ENCODE results near the gene TNFRSF6B.
A peak's percentile ranks its signal among the peaks of the same experiment; 100 is the strongest.
"Not testable (repeated sequence)": the region's sequence is repeated elsewhere in the genome, so short reads cannot be mapped to it uniquely, and the experiment has no call there.

The TNFRSF6B gene

DNA sequence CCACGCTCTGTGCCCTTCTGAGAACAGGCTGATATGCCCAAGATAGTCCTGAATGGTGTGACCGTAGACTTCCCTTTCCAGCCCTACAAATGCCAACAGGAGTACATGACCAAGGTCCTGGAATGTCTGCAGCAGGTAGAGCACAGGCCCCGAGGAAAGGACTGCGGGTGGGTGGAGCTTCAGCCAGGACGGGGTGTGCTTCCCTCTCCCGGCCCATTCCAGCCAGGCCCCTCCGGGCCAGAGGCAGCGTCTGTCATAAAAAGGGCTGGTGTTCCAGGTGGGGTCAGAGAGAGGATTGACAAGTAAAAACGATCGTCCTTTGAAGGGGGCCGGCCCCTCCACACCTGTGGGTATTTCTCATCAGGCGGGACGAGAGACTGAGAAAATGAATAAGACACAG, 37.1 kb upstream of the TNFRSF6B start:
- Histone ChIP-seq H3K36me3 (ENCODE audit: control insufficient read depth, insufficient read depth, low read length) (no peaks in the 10 kb centered on the region), H3K27me3 (ENCODE audit: control insufficient read depth, insufficient read depth, low read length) (no peaks in the 10 kb centered on the region), H3K79me2 (peaks cover 26% of the 10 kb centered on the region), H3K4me2 (ENCODE audit: low read length) (peak overlapping the region; percentile 92), H3K9ac (no peak overlapping the region), H3K4me3 (ENCODE audit: low read depth, low read length) (peak overlapping the region; percentile 99), H3K9me3 (ENCODE audit: control insufficient read depth, low read length) (no peaks in the 10 kb centered on the region), H3K27ac (peak overlapping the region; percentile 82), H3K4me1 (peaks cover 15% of the 10 kb centered on the region), H2AFZ (no peak overlapping the region)
- TF ChIP-seq CTCF (IDR thresholded peaks at IDR 0.05): no peak

GRCh38 chr20:63660174-63660573, 36.3 kb upstream of the TNFRSF6B start:
- H3K27ac ChIP-seq; H3K36me3 ChIP-seq (ENCODE audit: control insufficient read depth, insufficient read depth, low read length); H3K9me3 ChIP-seq (ENCODE audit: control insufficient read depth, low read length); H3K4me3 ChIP-seq (ENCODE audit: low read depth, low read length); H2AFZ ChIP-seq; H3K9ac ChIP-seq; H3K4me2 ChIP-seq (ENCODE audit: low read length); H3K27me3 ChIP-seq (ENCODE audit: control insufficient read depth, insufficient read depth, low read length): not testable (repeated sequence)
- peaks cover 29% of the 10 kb centered on the region for H3K79me2 ChIP-seq
- H3K4me1 ChIP-seq: peaks cover 15% of the 10 kb centered on the region

DNA sequence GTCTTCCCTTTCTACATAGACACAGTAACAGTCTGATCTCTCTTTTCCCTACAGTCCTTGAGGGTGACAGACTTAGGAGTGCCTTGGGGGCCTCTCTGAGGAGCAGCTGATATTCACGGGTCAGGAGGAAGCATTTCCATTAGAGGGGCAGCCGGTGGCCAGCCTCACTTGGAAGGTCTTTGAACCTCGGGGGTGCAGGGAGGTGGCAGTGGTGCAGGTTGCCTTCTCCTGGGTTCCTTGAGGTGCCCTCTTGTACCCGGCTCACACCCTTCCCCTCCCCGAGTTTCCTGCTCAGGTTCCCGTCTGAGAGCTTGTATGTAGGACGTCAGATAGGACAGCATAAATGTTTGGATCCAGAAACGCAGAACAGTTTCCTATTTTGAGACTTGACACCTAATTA, 35.8 kb upstream of the TNFRSF6B start:
- H3K4me1 ChIP-seq: peaks cover 15% of the 10 kb centered on the region
- H3K36me3 ChIP-seq (ENCODE audit: control insufficient read depth, insufficient read depth, low read length): no peaks in the 10 kb centered on the region
- no peak for TF ChIP-seq CTCF (IDR thresholded peaks at IDR 0.05)
- H3K27ac ChIP-seq: no peak overlapping the region
- no peak overlapping the region for H3K4me3 ChIP-seq (ENCODE audit: low read depth, low read length)
- H3K79me2 ChIP-seq: peaks cover 29% of the 10 kb centered on the region
- no peak overlapping the region for H2AFZ ChIP-seq
- H3K27me3 ChIP-seq (ENCODE audit: control insufficient read depth, insufficient read depth, low read length): no peaks in the 10 kb centered on the region
- H3K9me3 ChIP-seq (ENCODE audit: control insufficient read depth, low read length): no peaks in the 10 kb centered on the region
- H3K4me2 ChIP-seq (ENCODE audit: low read length): no peak overlapping the region
- no peak overlapping the region for H3K9ac ChIP-seq

- peaks cover 29% of the 10 kb centered on the region for H3K79me2 ChIP-seq
- H3K36me3 ChIP-seq (ENCODE audit: control insufficient read depth, insufficient read depth, low read length): no peaks in the 10 kb centered on the region
- H3K4me3 ChIP-seq (ENCODE audit: low read depth, low read length): no peak overlapping the region
- H2AFZ ChIP-seq: no peak overlapping the region
- TF ChIP-seq CTCF (IDR thresholded peaks at IDR 0.05): no peak
- H3K4me2 ChIP-seq (ENCODE audit: low read length): no peak overlapping the region
- H3K9me3 ChIP-seq (ENCODE audit: control insufficient read depth, low read length): no peaks in the 10 kb centered on the region
- H3K27me3 ChIP-seq (ENCODE audit: control insufficient read depth, insufficient read depth, low read length): no peaks in the 10 kb centered on the region
- H3K9ac ChIP-seq: no peak overlapping the region
- no peak overlapping the region for H3K27ac ChIP-seq
- peaks cover 15% of the 10 kb centered on the region for H3K4me1 ChIP-seq
These were observed 35.3 kb upstream of the TNFRSF6B start for GRCh38 chr20:63661108-63661507.

- H3K36me3 ChIP-seq (ENCODE audit: control insufficient read depth, insufficient read depth, low read length): no peaks in the 10 kb centered on the region
- H3K4me2 ChIP-seq (ENCODE audit: low read length): no peak overlapping the region
- TF ChIP-seq CTCF (IDR thresholded peaks at IDR 0.05): no peak
These were observed 34.3 kb upstream of the TNFRSF6B start for GRCh38 chr20:63661959-63662812.

More at GRCh38 chr20:63661959-63662812, 34.3 kb upstream of the TNFRSF6B start:
- no peak overlapping the region for H3K27ac ChIP-seq
- peaks cover 12% of the 10 kb centered on the region for H3K4me1 ChIP-seq
- H2AFZ ChIP-seq: no peak overlapping the region
- H3K9ac ChIP-seq: no peak overlapping the region
- peaks cover 29% of the 10 kb centered on the region for H3K79me2 ChIP-seq
- no peaks in the 10 kb centered on the region for H3K9me3 ChIP-seq (ENCODE audit: control insufficient read depth, low read length)
- H3K4me3 ChIP-seq (ENCODE audit: low read depth, low read length): no peak overlapping the region
- H3K27me3 ChIP-seq (ENCODE audit: control insufficient read depth, insufficient read depth, low read length): no peaks in the 10 kb centered on the region

Data from parathyroid adenoma (tissue), 2 donors.